HG03520 (cell line): ENCODE measurements around the gene TMUB1.

Source experiments
- ATAC-seq: cut with Tn5 transposase; IDR thresholded peaks from one replicate; pipeline ENCODE4 v1.9.1; 2021; ENCODE audit warnings: mild to moderate bottlenecking, moderate library complexity; ENCODE audit not compliant: unreplicated experiment

TMUB1 gene

GRCh38 chr7:151035026-151035717 lies 48.1 kb downstream of the TMUB1 start:
- ATAC-seq, result no peak

- no peak for ATAC-seq
Measured at GRCh38 chr7:151034312-151035025, 48.8 kb downstream of the TMUB1 start.

GRCh38 chr7:151033864-151034249 lies 49.4 kb downstream of the TMUB1 start:
- no peak for ATAC-seq

GRCh38 chr7:151032936-151033863 lies 50.1 kb downstream of the TMUB1 start:
- ATAC-seq, result no peak
